Measurements from ENCODE around the gene LRRC9.
"Not testable (repeated sequence)": the region's sequence is repeated elsewhere in the genome, so short reads cannot be mapped to it uniquely, and the experiment has no call there.

The LRRC9 gene

GRCh38 chr14:60058087-60058486 lies 138.1 kb downstream of the LRRC9 start:
- no peak for DNase-seq (ENCODE audit: low read depth in 2 of 3, low spot score in 1 of 3)

DNA sequence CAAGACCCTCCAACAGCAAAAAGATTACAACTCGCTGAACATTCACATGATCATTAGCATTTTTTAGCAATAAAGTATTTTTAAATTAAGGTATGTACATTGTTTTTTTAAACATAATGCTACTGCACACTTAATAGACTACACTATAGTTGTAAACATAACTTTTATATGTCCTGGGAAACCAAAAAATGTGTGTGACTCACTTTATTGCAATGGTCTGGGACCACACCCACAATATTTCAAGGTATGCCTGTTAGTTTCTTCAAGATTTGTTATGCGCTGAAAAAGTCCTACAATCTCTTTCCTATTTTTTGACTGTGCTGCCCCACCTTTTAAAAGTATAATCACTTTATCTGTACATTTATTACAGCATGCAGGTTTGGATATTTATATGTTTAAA lies 141.4 kb downstream of the LRRC9 start:
- no peak for DNase-seq (ENCODE audit: low read depth in 2 of 3, low spot score in 1 of 3)

DNA sequence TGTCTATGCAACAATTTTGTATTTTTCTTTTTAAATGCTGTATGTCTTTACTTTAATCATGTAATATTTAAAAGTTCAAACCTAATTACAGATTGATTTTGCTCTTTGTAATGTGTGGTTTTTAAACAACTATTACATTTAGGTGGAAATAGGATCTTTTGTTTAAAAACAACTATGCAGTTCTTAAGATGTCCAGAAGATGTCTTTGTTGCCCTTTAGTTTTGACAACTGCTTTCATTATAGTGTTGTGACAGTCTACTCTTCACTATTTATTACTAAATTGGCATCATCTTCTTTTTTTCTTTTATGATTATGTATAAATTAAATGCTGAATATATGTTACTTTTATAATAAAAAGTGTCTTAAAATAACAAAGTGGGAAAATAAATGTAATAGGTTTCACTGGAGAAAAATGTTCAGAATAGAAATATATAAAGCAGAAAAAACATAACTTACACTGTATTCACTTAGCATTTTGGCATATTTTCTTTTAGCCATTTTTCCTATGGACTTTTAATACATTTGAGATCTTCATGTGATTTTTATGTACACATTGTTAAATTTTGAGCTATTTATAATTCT lies 144.6 kb downstream of the LRRC9 start:
- DNase-seq (ENCODE audit: low read depth in 2 of 3, low spot score in 1 of 3) = no peak

DNA sequence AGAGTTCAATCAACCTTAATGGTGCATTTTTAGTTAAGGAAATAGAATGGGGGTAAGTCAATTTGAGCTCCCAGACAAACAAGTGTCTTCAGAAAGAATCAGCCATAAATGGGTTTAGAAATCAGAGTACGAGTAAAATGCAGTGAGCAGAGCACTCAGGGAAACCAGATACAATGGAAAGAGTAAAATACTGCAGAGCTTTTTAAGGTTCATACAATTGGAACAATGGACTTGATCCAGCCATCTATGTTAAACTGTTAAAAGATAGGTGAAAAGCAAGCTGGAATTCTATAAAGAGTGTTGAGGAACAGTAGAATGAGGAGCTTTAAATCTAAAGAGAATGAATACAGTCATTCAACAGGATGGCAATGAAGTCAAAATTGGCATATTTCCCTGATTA lies 147.9 kb downstream of the LRRC9 start:
- DNase-seq (ENCODE audit: low read depth in 2 of 3, low spot score in 1 of 3) = no peak

- no peak for DNase-seq (ENCODE audit: low read depth in 2 of 3, low spot score in 1 of 3)
These were observed 159.8 kb downstream of the LRRC9 start for GRCh38 chr14:60079723-60080122.

DNA sequence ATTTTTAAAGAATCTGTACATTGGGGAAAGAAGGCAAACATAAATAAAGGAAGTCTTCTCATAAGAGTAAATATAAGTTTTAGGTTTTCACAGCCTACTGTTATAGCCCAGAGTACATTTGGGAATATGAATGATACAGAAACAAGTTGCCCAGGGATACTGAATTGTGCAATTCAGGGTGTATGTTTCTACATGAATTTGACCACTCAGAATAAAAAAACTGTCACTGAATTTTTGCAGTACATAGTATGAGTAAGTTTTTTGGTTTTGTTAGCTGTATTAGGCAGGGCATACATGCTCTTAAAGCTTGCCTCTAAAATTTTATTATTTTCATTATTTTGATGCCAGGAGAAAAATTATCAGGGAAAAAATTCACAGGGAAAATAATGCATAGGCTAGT lies 165.1 kb downstream of the LRRC9 start:
- no peak for DNase-seq (ENCODE audit: low read depth in 2 of 3, low spot score in 1 of 3)

GRCh38 chr14:60085693-60086092 lies 165.7 kb downstream of the LRRC9 start:
- DNase-seq (ENCODE audit: low read depth in 2 of 3, low spot score in 1 of 3) = no peak

GRCh38 chr14:60087668-60088067 lies 167.7 kb downstream of the LRRC9 start:
- DNase-seq (ENCODE audit: low read depth in 2 of 3, low spot score in 1 of 3) = no peak

DNA sequence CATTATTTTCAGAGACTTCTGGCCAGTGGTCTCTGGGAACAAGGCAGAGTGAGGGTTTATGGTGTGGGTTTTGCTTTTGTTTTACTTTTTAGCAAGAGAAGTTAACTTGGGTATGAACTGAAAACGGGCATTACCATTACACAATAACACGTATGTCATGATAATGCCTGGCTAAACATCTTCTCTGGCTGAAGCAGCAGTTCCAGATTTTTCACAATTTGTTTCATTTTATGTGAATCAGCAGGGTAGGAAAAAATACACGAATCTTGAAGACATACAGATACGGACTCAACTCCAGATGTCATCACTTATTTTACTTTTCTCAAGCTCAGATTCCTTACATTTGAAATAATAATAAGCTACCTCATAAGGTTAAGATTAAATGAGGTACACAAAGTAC lies 169.3 kb downstream of the LRRC9 start:
- no peak for DNase-seq (ENCODE audit: low read depth in 2 of 3, low spot score in 1 of 3)

GRCh38 chr14:60090864-60091519 lies 171.0 kb downstream of the LRRC9 start:
- no peak for DNase-seq (ENCODE audit: low read depth in 2 of 3, low spot score in 1 of 3)

- DNase-seq (ENCODE audit: low read depth in 2 of 3, low spot score in 1 of 3) = peak; percentile 83 to 89 (median 88)
These were observed 171.9 kb downstream of the LRRC9 start, which contains the start of gene PCNX4 for GRCh38 chr14:60091550-60092525. TSS of gene PCNX4 (plus strand) at chr14:60091923. CDS start at chr14:60107639, 15,716 bp downstream.

DNA sequence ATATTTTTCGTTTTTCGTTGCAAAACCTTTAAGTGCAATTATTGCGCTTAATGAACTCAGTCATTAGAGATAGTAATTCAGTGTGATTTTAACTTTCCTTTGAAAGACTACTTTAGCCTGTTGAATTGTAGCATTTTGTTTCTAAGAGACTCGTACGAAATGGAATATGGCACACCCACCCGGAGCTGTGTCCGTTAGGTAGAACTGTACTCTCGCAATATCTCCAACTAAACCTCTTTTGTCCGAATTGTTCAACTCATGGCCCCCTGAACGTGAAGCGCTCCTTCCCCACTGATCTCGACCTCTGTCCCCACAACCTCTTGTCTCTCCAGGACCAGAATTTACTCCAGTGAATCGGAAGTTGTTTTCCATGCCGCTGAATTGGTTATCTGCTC lies 172.6 kb downstream of the LRRC9 start:
- peak in 1 of 3 donors; percentile 2 for DNase-seq (ENCODE audit: low read depth in 2 of 3, low spot score in 1 of 3)

GRCh38 chr14:60093080-60093479 lies 173.1 kb downstream of the LRRC9 start:
- DNase-seq (ENCODE audit: low read depth in 2 of 3, low spot score in 1 of 3) = no peak

DNA sequence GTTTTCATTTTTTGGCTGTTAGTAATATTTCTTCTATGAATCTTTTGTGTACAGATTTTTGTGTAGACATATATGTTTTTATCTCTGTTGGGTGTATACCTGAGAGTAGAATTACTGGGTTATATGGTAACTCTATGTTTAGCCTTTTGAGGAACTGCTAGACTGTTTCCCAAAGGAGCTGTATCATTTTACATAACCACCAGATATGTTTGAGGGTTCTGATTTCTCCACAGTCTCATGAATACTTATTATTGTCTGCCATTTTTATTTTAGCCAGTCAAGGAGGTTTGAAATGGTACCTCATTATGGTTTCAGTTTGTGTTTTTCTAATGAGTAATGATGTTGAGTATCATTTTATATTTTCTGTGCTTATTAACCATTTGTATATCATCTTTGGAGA lies 173.7 kb downstream of the LRRC9 start:
- no peak for DNase-seq (ENCODE audit: low read depth in 2 of 3, low spot score in 1 of 3)

- peak in 1 of 3 donors; percentile 4 for DNase-seq (ENCODE audit: low read depth in 2 of 3, low spot score in 1 of 3)
These were observed 174.5 kb downstream of the LRRC9 start for GRCh38 chr14:60094306-60094897.

DNA sequence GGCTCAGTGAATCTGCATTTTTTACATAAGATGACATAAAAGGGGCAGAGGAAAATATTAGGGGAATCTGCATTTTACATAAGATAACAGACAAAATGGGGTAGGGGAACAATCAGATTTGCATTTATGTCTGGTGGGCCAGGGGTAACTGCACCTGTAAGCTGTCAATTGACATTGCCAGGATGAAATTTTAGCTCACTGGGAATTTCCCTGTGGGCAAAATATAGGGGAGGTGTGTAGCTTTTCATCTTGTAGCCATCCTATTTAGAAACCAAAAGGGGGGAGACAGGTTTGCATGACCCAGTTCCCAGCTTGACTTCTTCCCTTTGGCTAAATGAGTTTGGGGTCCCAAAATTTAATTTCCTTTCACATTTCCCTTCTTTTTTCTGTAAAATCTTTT lies 175.3 kb downstream of the LRRC9 start:
- no peak for DNase-seq (ENCODE audit: low read depth in 2 of 3, low spot score in 1 of 3)

- DNase-seq (ENCODE audit: low read depth in 2 of 3, low spot score in 1 of 3) = no peak
These were observed 176.0 kb downstream of the LRRC9 start for GRCh38 chr14:60095781-60096450.

GRCh38 chr14:60097974-60098373 lies 178.0 kb downstream of the LRRC9 start:
- no peak for DNase-seq (ENCODE audit: low read depth in 2 of 3, low spot score in 1 of 3)

DNA sequence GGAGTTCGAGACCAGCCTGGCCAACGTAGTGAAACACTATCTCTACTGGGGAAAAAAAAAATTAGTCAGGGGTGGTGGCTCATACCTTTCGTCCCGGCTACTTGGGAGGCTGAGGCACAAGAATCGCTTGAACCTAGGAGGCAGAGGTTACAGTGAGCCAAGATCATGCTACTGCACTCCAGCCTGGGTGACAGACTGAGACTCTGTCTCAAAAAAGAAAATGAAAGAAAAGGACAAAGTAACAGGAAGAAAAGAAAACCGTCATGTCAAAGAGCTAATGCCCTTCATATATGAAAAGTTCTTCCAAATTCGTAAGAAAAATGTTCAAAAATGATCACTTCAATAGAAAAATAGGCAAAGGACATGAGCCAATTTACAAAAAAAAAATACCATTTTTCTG lies 179.9 kb downstream of the LRRC9 start:
- not testable (repeated sequence) for DNase-seq (ENCODE audit: low read depth in 2 of 3, low spot score in 1 of 3)

GRCh38 chr14:60101786-60102185 lies 181.8 kb downstream of the LRRC9 start:
- no peak for DNase-seq (ENCODE audit: low read depth in 2 of 3, low spot score in 1 of 3)

DNA sequence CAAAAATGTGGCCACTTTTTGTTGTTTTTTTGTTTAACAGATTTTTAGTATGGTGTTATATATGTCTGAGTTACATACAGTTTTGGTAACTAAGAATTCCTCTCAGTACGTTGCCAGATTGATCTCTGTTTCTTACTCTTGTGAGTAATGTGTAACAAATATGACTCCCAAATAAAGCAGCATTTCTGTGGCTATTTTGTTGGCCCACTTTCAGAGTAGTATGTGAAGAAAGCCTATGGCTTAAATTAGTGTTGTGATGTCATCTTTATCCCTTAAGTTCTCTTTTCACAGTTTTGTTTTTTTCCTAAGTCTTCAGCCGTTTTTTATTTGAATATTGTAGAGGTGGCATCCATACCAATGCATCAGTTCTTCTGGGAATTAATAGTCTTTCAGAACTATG lies 182.4 kb downstream of the LRRC9 start:
- no peak for DNase-seq (ENCODE audit: low read depth in 2 of 3, low spot score in 1 of 3)
